PC-3 (cell line): Measurements from ENCODE around the gene GATAD2A. TPM values are rescaled to one million over a fixed set of nuclear protein-coding genes. Genes with fewer than 3 reads are reported as not detected.

ENCODE experiments used
- ATAC-seq: fragments of 200-7000 bp; cut with Tn5 transposase; 2 replicates; pipeline ENCODE4 v1.9.1; 2020; ENCODE audit warnings: mild to moderate bottlenecking, moderate library complexity
- BruUV-seq: library from RNA; stranded (reverse); fragments of 400-500 nt; replicated peaks from 2 replicates; lab custom pipeline; 2021; lab: Mats Ljungman, UMichigan
- CTCF ChIA-PET: fragments of 300-600 bp; sonication (Branson Sonifier 250); formaldehyde crosslinking; loops from one replicate; lab custom pipeline; 2022; ENCODE audit warnings: antibody characterized with exemption; lab: Charles Lee
- POLR2A ChIA-PET: fragments of 300-600 bp; sonication (Branson Sonifier 250); formaldehyde crosslinking; loops from one replicate; lab custom pipeline; 2022; ENCODE audit warnings: antibody characterized with exemption; ENCODE audit not compliant: unreplicated experiment; lab: Charles Lee
- DNase-seq: peaks from one replicate; pipeline ENCODE4 v3.0.0-alpha.2; 2015
- H2AFZ ChIP-seq: fragments of 300-600 bp; sonication (generic); 2 replicates; pipeline ENCODE4 v1.6.0; 2016; ENCODE audit warnings: antibody characterized with exemption, low read length
- H3F3A ChIP-seq: fragments of 300-600 bp; sonication (generic); one replicate; pipeline ENCODE4 v1.6.0; 2017; ENCODE audit warnings: antibody characterized with exemption, low read length, control low read depth, mild to moderate bottlenecking; ENCODE audit not compliant: unreplicated experiment
- H3K27ac ChIP-seq: fragments of 300-600 bp; sonication (generic); 2 replicates; pipeline ENCODE4 v1.5.1; 2016; ENCODE audit warnings: mild to moderate bottlenecking, low read length
- H3K27me3 ChIP-seq: fragments of 300-600 bp; sonication (generic); 2 replicates; pipeline ENCODE4 v1.6.1; 2016; ENCODE audit warnings: low read length, mixed read lengths
- H3K36me3 ChIP-seq: fragments of 300-600 bp; sonication (generic); 2 replicates; pipeline ENCODE4 v1.6.1; 2016; ENCODE audit warnings: low read depth, mixed run types, low read length, mixed read lengths
- H3K4me1 ChIP-seq: fragments of 300-600 bp; sonication (generic); 2 replicates; pipeline ENCODE4 v1.5.1; 2016; ENCODE audit warnings: low read length; ENCODE audit not compliant: insufficient read depth
- H3K4me2 ChIP-seq: fragments of 300-600 bp; sonication (generic); 2 replicates; pipeline ENCODE4 v1.6.0; 2016; ENCODE audit warnings: low read length
- H3K4me3 ChIP-seq: fragments of 300-600 bp; sonication (generic); 2 replicates; pipeline ENCODE4 v1.5.1; 2016; ENCODE audit warnings: mild to moderate bottlenecking, low read length, mixed read lengths
- H3K79me2 ChIP-seq: fragments of 300-600 bp; sonication (generic); 2 replicates; pipeline ENCODE4 v1.6.1; 2017; ENCODE audit warnings: low read length, mixed read lengths
- H3K9ac ChIP-seq: fragments of 300-600 bp; sonication (generic); 2 replicates; pipeline ENCODE4 v1.6.0; 2016; ENCODE audit warnings: mild to moderate bottlenecking, low read length
- H3K9me2 ChIP-seq: fragments of 300-600 bp; sonication (generic); replicated peaks from 2 replicates; pipeline ENCODE4 v1.6.1; 2016; ENCODE audit warnings: mixed run types, low read length, mixed read lengths
- H3K9me3 ChIP-seq: fragments of 300-600 bp; sonication (generic); 2 replicates; pipeline ENCODE4 v1.6.1; 2016; ENCODE audit warnings: low read length, mixed read lengths
- H4K20me1 ChIP-seq: fragments of 300-600 bp; sonication (generic); 2 replicates; pipeline ENCODE4 v1.6.1; 2016; ENCODE audit warnings: low read length, mixed read lengths
- CTCF ChIP-seq: fragments of 300-600 bp; sonication (generic); conservative IDR thresholded peaks from 2 replicates; pipeline ENCODE4 v1.5.1; 2017; ENCODE audit warnings: antibody characterized with exemption, low read depth, mild to moderate bottlenecking, low read length
- EZH2 ChIP-seq: fragments of 300-600 bp; sonication (generic); IDR thresholded peaks from one replicate; pipeline ENCODE4 v1.6.1; 2017; ENCODE audit warnings: antibody characterized with exemption, mild to moderate bottlenecking, low read length; ENCODE audit not compliant: unreplicated experiment
- EZH2phosphoT487 ChIP-seq: fragments of 300-600 bp; sonication (generic); IDR thresholded peaks from 2 replicates; pipeline ENCODE4 v1.6.1; 2018; ENCODE audit warnings: mild to moderate bottlenecking, antibody characterized with exemption, low read length, borderline replicate concordance
- intact Hi-C: fragments of 100-400 bp; cut with micrococcal nuclease; formaldehyde crosslinking; loops from 2 replicates; pipeline ENCODE4 v1.9.0; 2023
- total RNA-seq: library from RNA; depleted of rRNA; stranded (reverse); fragments of >200 nt; gene quantifications from 2 replicates; pipeline ENCODE4 v1.2.3, GENCODE V29; 2014

The GATAD2A gene
- total RNA-seq, 1 experiment from 2014 or later = 104 TPM

GRCh38 chr19:19406878-19407632 lies 1.6 kb downstream of the GATAD2A start:
- H3K79me2 ChIP-seq = peaks cover 85% of the 10 kb centered on the region
- CTCF ChIA-PET = interaction anchor here (1.0 kb wide), 1 partner anchor 40 kb away, joined by 3 read pairs; no protein-coding TSS in a partner anchor
- peak overlapping the region; percentile 54 for H3K27ac ChIP-seq
- POLR2A ChIA-PET = no interaction called here
- H3K4me3 ChIP-seq = peak overlapping the region; percentile 85
- no peaks in the 10 kb centered on the region for H3K9me3 ChIP-seq
- peaks cover 53% of the 10 kb centered on the region for H4K20me1 ChIP-seq
- ATAC-seq (peak; percentile 41), DNase-seq (peak; percentile 61)
- TF ChIP-seq EZH2phosphoT487 = no peak
- TF ChIP-seq EZH2 = no peak
- peak; percentile 75 for TF ChIP-seq CTCF
- TSS peak; percentile 26 for BruUV-seq
- peak overlapping the region; percentile 98 for H3K4me2 ChIP-seq
- no peak overlapping the region; the same call in 1 of the 2 replicates for H2AFZ ChIP-seq
- intact Hi-C loops = loop anchor here (1.0 to 2.0 kb wide), 2 partner anchors 41 to 82 kb away; no protein-coding TSS in a partner anchor
- no peaks in the 10 kb centered on the region for H3K36me3 ChIP-seq
- H3F3A ChIP-seq = peaks cover 5% of the 10 kb centered on the region
- peak overlapping the region; percentile 88 for H3K9ac ChIP-seq
- peaks cover 51% of the 10 kb centered on the region for H3K4me1 ChIP-seq
- no peaks in the 10 kb centered on the region for H3K27me3 ChIP-seq
- no peaks in the 10 kb centered on the region for H3K9me2 ChIP-seq

GRCh38 chr19:19407633-19407930 lies 2.1 kb downstream of the GATAD2A start:
- CTCF ChIA-PET = no interaction called here
- POLR2A ChIA-PET = no interaction called here
- Histone ChIP-seq H3K27ac (no peak overlapping the region), H3K4me3 (peak overlapping the region; percentile 85), H3K9me2 (no peaks in the 10 kb centered on the region), H3K36me3 (no peaks in the 10 kb centered on the region; the same call in 1 of the 2 replicates), H3K4me2 (peak overlapping the region; percentile 98), H3K9me3 (no peaks in the 10 kb centered on the region), H3K4me1 (peaks cover 51% of the 10 kb centered on the region), H3K27me3 (no peaks in the 10 kb centered on the region), H3K9ac (peak overlapping the region; percentile 88; the same call in 1 of the 2 replicates), H3F3A (peaks cover 5% of the 10 kb centered on the region), H3K79me2 (peaks cover 88% of the 10 kb centered on the region), H2AFZ (no peak overlapping the region), H4K20me1 (peaks cover 56% of the 10 kb centered on the region)
- no peak for DNase-seq
- intact Hi-C loops = loop anchor here (1.0 to 2.0 kb wide), 2 partner anchors 41 to 81 kb away; no protein-coding TSS in a partner anchor
- no peak for TF ChIP-seq CTCF
- no peak for TF ChIP-seq EZH2
- no peak for TF ChIP-seq EZH2phosphoT487
- no peak for ATAC-seq
- BruUV-seq = no TSS peak

- ChIA-PET CTCF (interaction anchor here (0.5 kb wide), 1 partner anchor 82 kb away, joined by 3 read pairs; no protein-coding TSS in a partner anchor), POLR2A (no interaction called here)
- DNase-seq = peak; percentile 78
These were observed 3.7 kb downstream of the GATAD2A start for GRCh38 chr19:19409205-19409604.

More at GRCh38 chr19:19409205-19409604, 3.7 kb downstream of the GATAD2A start:
- Histone ChIP-seq H3K9me2 (no peaks in the 10 kb centered on the region), H3K4me2 (peak overlapping the region; percentile 62), H4K20me1 (peaks cover 64% of the 10 kb centered on the region), H2AFZ (no peak overlapping the region), H3K79me2 (peaks cover 89% of the 10 kb centered on the region), H3K36me3 (no peaks in the 10 kb centered on the region; the same call in 1 of the 2 replicates), H3F3A (peaks cover under 1% of the 10 kb centered on the region), H3K27me3 (no peaks in the 10 kb centered on the region), H3K9me3 (no peaks in the 10 kb centered on the region), H3K4me3 (peak overlapping the region; percentile 25; the same call in 1 of the 2 replicates), H3K4me1 (peaks cover 36% of the 10 kb centered on the region), H3K9ac (no peak overlapping the region), H3K27ac (no peak overlapping the region)
- no TSS peak for BruUV-seq
- no peak for ATAC-seq
- TF ChIP-seq CTCF (no peak), EZH2 (no peak), EZH2phosphoT487 (no peak)
- intact Hi-C loops = no loop called here
